Ishikawa (cell line): ENCODE results near the gene PLCD1.

Experiments used
- CEBPB ChIP-seq: IDR thresholded peaks from 2 replicates; pipeline ENCODE4 v1.6.1; 2012
- EGR1 ChIP-seq: IDR thresholded peaks from 2 replicates; pipeline ENCODE4 v1.6.1; 2012
- EP300 ChIP-seq: IDR thresholded peaks from 2 replicates; pipeline ENCODE4 v1.6.1; 2012; ENCODE audit warnings: borderline replicate concordance
- FOXM1 ChIP-seq: IDR thresholded peaks from 2 replicates; pipeline ENCODE4 v1.6.1; 2012; ENCODE audit warnings: low read depth, borderline replicate concordance
- RAD21 ChIP-seq: IDR thresholded peaks from 2 replicates; pipeline ENCODE4 v1.6.1; 2012; ENCODE audit warnings: low read depth
- REST ChIP-seq: IDR thresholded peaks from 2 replicates; pipeline ENCODE4 v1.6.1; 2012; ENCODE audit warnings: low read depth, mild to moderate bottlenecking
- TAF1 ChIP-seq: IDR thresholded peaks from 2 replicates; pipeline ENCODE4 v1.6.1; 2012; ENCODE audit warnings: low read depth, mild to moderate bottlenecking
- YY1 ChIP-seq: IDR thresholded peaks from 2 replicates; pipeline ENCODE4 v1.6.1; 2012; ENCODE audit warnings: low read depth
- TF ChIP-seq, protein P1 (sequence below): IDR thresholded peaks from 2 replicates; pipeline ENCODE4 v1.6.1; 2012

DNA sequence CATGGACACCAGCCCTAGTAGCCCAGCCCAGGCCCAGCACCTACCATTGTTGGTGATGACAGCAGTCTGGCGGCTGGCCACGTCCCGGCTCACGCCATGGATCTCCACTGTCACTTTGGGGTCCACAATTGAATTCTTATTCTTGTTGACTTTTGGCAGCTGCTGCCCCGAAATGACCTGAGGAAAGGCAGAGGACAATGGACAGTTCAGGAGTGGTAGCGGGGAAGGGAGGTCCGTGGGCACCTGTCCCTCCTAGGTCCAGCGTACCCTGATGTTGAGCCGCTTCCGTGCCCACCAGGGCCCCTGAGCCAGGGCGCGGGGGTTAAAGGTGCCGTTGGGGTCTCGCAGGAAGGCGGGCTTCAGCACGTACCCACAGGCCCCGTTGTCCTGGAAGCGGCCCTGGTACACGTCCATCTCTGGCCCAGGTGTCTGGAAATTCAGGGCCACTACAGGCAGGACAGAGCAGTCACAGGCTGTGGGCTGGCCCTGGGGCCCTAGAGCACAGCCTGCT lies 21.2 kb downstream of the PLCD1 start:
- TF ChIP-seq EP300, result no peak
- no peak for TF ChIP-seq TAF1
- no peak for TF ChIP-seq REST
- no peak for TF ChIP-seq CEBPB
- no peak for TF ChIP-seq FOXM1
- TF ChIP-seq, protein P1, sequence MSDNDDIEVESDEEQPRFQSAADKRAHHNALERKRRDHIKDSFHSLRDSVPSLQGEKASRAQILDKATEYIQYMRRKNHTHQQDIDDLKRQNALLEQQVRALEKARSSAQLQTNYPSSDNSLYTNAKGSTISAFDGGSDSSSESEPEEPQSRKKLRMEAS, result no peak
- no peak for TF ChIP-seq YY1
- no peak for TF ChIP-seq EGR1
- TF ChIP-seq RAD21, result no peak
